Smooth muscle cell (in vitro differentiated cells): Measurements from ENCODE around the gene MPPED1. TPM values are rescaled to one million over a fixed set of nuclear protein-coding genes. Genes with fewer than 3 reads are reported as not detected.

Experiments
- DNase-seq: peaks from one replicate; lab custom pipeline; 2025; ENCODE audit not compliant: unreplicated experiment; lab: John Stamatoyannopoulos, UW
- H2AFZ ChIP-seq: fragments of 200-600 bp; sonication (generic); 2 replicates; pipeline ENCODE4 v1.6.0; 2016; ENCODE audit warnings: antibody characterized with exemption, low read depth, mild to moderate bottlenecking
- H3F3A ChIP-seq: fragments of 200-600 bp; sonication (generic); 2 replicates; pipeline ENCODE4 v1.6.0; 2017; ENCODE audit warnings: antibody characterized with exemption, low read depth
- H3K27ac ChIP-seq: fragments of 200-600 bp; sonication (generic); 2 replicates; pipeline ENCODE4 v1.5.1; 2016; ENCODE audit warnings: low read depth, mild to moderate bottlenecking
- H3K27me3 ChIP-seq: fragments of 200-600 bp; sonication (generic); 2 replicates; pipeline ENCODE4 v1.6.1; 2016; ENCODE audit warnings: low read depth, mild to moderate bottlenecking
- H3K36me3 ChIP-seq: fragments of 200-600 bp; sonication (generic); 2 replicates; pipeline ENCODE4 v1.5.1; 2016; ENCODE audit warnings: low read depth
- H3K4me1 ChIP-seq: fragments of 200-600 bp; sonication (generic); 2 replicates; pipeline ENCODE4 v1.5.1; 2016; ENCODE audit warnings: low read depth
- H3K4me2 ChIP-seq: fragments of 200-600 bp; sonication (generic); 2 replicates; pipeline ENCODE4 v1.6.0; 2016; ENCODE audit warnings: mild to moderate bottlenecking
- H3K4me3 ChIP-seq: fragments of 200-600 bp; sonication (generic); 2 replicates; pipeline ENCODE4 v1.5.1; 2016; ENCODE audit warnings: mild to moderate bottlenecking
- H3K79me2 ChIP-seq: fragments of 200-600 bp; sonication (generic); 2 replicates; pipeline ENCODE4 v1.6.0; 2016; ENCODE audit warnings: low read depth, mild to moderate bottlenecking
- H3K9ac ChIP-seq: fragments of 200-600 bp; sonication (generic); 2 replicates; pipeline ENCODE4 v1.6.0; 2016; ENCODE audit warnings: low read depth
- H3K9me3 ChIP-seq: fragments of 200-600 bp; sonication (generic); replicated peaks from 2 replicates; pipeline ENCODE4 v1.5.1; 2016; ENCODE audit warnings: low read depth
- H4K20me1 ChIP-seq: fragments of 200-600 bp; sonication (generic); 2 replicates; pipeline ENCODE4 v1.6.0; 2016; ENCODE audit warnings: low read depth
- WGBS: methylation state at CpG from one replicate; pipeline ENCODE4 v1.1.7; 2016; ENCODE audit warnings: low lambda C conversion rate; 5-methylcytosine and 5-hydroxymethylcytosine counted together
- polyA plus RNA-seq: library from polyadenylated mRNA; unstranded; fragments of >200 nt; fragmentation: Nextera tagmentation; extraction: Ambion mirVana; gene quantifications from 2 replicates; pipeline ENCODE4 v1.2.1, GENCODE V29; 2016
- total RNA-seq: library from RNA; depleted of rRNA; stranded (reverse); fragments of >200 nt; gene quantifications from 2 replicates; pipeline ENCODE4 v1.2.3, GENCODE V29; 2014
- TF ChIP-seq, protein P1 (sequence below): fragments of 200-600 bp; sonication (generic); IDR thresholded peaks from 2 replicates; pipeline ENCODE4 v1.5.1; 2017; ENCODE audit warnings: borderline replicate concordance, mild to moderate bottlenecking, antibody characterized with exemption; ENCODE audit not compliant: insufficient read depth, poor library complexity, severe bottlenecking

MPPED1 gene
- total and polyA plus RNA-seq, 2 experiments from 2014 or later = not detected

- no peak for DNase-seq
- H2AFZ ChIP-seq = no peak overlapping the region
- no peaks in the 10 kb centered on the region for H3K4me1 ChIP-seq
- H3K9ac ChIP-seq = no peak overlapping the region
- no peaks in the 10 kb centered on the region for H3F3A ChIP-seq
- no peaks in the 10 kb centered on the region for H3K79me2 ChIP-seq
- H3K27ac ChIP-seq = no peak overlapping the region
- TF ChIP-seq, protein P1, sequence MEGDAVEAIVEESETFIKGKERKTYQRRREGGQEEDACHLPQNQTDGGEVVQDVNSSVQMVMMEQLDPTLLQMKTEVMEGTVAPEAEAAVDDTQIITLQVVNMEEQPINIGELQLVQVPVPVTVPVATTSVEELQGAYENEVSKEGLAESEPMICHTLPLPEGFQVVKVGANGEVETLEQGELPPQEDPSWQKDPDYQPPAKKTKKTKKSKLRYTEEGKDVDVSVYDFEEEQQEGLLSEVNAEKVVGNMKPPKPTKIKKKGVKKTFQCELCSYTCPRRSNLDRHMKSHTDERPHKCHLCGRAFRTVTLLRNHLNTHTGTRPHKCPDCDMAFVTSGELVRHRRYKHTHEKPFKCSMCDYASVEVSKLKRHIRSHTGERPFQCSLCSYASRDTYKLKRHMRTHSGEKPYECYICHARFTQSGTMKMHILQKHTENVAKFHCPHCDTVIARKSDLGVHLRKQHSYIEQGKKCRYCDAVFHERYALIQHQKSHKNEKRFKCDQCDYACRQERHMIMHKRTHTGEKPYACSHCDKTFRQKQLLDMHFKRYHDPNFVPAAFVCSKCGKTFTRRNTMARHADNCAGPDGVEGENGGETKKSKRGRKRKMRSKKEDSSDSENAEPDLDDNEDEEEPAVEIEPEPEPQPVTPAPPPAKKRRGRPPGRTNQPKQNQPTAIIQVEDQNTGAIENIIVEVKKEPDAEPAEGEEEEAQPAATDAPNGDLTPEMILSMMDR = no peak
- peaks cover 3% of the 10 kb centered on the region for H3K9me3 ChIP-seq
- H3K4me3 ChIP-seq = no peak overlapping the region
- no peaks in the 10 kb centered on the region for H3K36me3 ChIP-seq
- H4K20me1 ChIP-seq = no peaks in the 10 kb centered on the region
- no peak overlapping the region for H3K4me2 ChIP-seq
- H3K27me3 ChIP-seq = peaks cover 19% of the 10 kb centered on the region
Observed at GRCh38 chr22:43462701-43463100, 50.9 kb downstream of the MPPED1 start.

DNA sequence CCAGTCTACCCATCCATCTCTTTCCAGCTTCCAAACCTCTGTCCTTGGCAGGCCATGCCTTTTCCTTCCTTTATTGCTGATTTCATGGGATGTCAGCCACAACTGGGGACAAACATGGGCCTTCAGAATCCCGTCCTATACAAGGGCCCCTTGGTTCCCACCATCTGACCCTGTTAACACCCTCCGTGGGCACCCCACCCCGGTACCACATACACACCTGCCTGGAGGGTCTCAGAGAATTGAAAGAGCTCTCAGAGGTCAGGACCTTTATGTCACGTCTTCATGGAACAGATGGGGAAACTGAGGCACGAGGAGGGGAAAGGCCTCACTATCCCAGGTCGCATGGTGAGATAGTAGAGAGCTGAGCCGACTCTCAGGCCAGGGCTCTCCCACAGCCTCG lies 53.0 kb downstream of the MPPED1 start:
- H4K20me1 ChIP-seq = no peaks in the 10 kb centered on the region
- TF ChIP-seq, protein P1 = no peak
- H3K27me3 ChIP-seq = peaks cover 20% of the 10 kb centered on the region
- no peaks in the 10 kb centered on the region for H3F3A ChIP-seq
- 74% methylated on average over 8 of the region's 8 CpGs for WGBS
- no peak for DNase-seq
- H3K4me1 ChIP-seq = no peaks in the 10 kb centered on the region
- no peak overlapping the region for H3K4me3 ChIP-seq
- H2AFZ ChIP-seq = no peak overlapping the region
- H3K27ac ChIP-seq = no peak overlapping the region
- H3K4me2 ChIP-seq = no peak overlapping the region
- no peaks in the 10 kb centered on the region for H3K36me3 ChIP-seq
- H3K79me2 ChIP-seq = no peaks in the 10 kb centered on the region
- H3K9ac ChIP-seq = no peak overlapping the region
- H3K9me3 ChIP-seq = peaks cover 3% of the 10 kb centered on the region

- Histone ChIP-seq H3K4me2 (no peak overlapping the region), H3K9me3 (peaks cover 3% of the 10 kb centered on the region), H3K4me3 (no peak overlapping the region), H3K79me2 (no peaks in the 10 kb centered on the region), H3F3A (no peaks in the 10 kb centered on the region), H3K27me3 (peaks cover 20% of the 10 kb centered on the region), H3K36me3 (no peaks in the 10 kb centered on the region), H3K9ac (no peak overlapping the region), H3K27ac (no peak overlapping the region), H4K20me1 (no peaks in the 10 kb centered on the region), H3K4me1 (no peaks in the 10 kb centered on the region), H2AFZ (no peak overlapping the region)
- no peak for DNase-seq
- 90% methylated on average over 23 of the region's 23 CpGs for WGBS
- TF ChIP-seq, protein P1 = no peak
Observed at GRCh38 chr22:43465291-43466015, 53.6 kb downstream of the MPPED1 start.

GRCh38 chr22:43466710-43467109 lies 54.9 kb downstream of the MPPED1 start:
- WGBS = 84% methylated on average over 7 of the region's 7 CpGs
- no peak overlapping the region for H3K4me2 ChIP-seq

More at GRCh38 chr22:43466710-43467109, 54.9 kb downstream of the MPPED1 start:
- H2AFZ ChIP-seq = no peak overlapping the region
- H3K9ac ChIP-seq = no peak overlapping the region
- H4K20me1 ChIP-seq = no peaks in the 10 kb centered on the region
- peaks cover 3% of the 10 kb centered on the region for H3K9me3 ChIP-seq
- no peak for DNase-seq
- H3F3A ChIP-seq = no peaks in the 10 kb centered on the region
- no peaks in the 10 kb centered on the region for H3K79me2 ChIP-seq
- H3K4me1 ChIP-seq = no peaks in the 10 kb centered on the region
- H3K4me3 ChIP-seq = no peak overlapping the region
- H3K27ac ChIP-seq = no peak overlapping the region
- H3K27me3 ChIP-seq = peaks cover 20% of the 10 kb centered on the region
- TF ChIP-seq, protein P1 = no peak
- H3K36me3 ChIP-seq = no peaks in the 10 kb centered on the region
